Neutrophil (primary cell): ENCODE results near the gene ALDOA.
"Not testable (repeated sequence)": the region's sequence is repeated elsewhere in the genome, so short reads cannot be mapped to it uniquely, and the experiment has no call there.

Source experiments
- H3K27ac ChIP-seq: fragments of 200-600 bp; sonication (generic); 2 replicates; pipeline ENCODE4 v1.5.1; 2016; ENCODE audit warnings: mild to moderate bottlenecking, moderate library complexity
- H3K27me3 ChIP-seq: fragments of 200-600 bp; sonication (generic); 2 replicates; pipeline ENCODE4 v1.6.0; 2016; ENCODE audit warnings: mild to moderate bottlenecking
- H3K36me3 ChIP-seq: fragments of 200-600 bp; sonication (generic); 2 replicates; pipeline ENCODE4 v1.5.1; 2017
- H3K4me1 ChIP-seq, 2 experiments: fragments of 200-600 bp in 1 of 2; sonication (generic) in 1 of 2; 1 replicate in 1 of 2; 2 replicates in 1 of 2; pipeline versions ENCODE4 v1.5.1 to v1.6.1; 2013 to 2016; ENCODE audit warnings: low read depth in 1 of 2, low read length in 1 of 2, mild to moderate bottlenecking in 1 of 2, moderate library complexity in 1 of 2; ENCODE audit not compliant: control insufficient read depth in 1 of 2, insufficient read depth in 1 of 2
- H3K4me3 ChIP-seq, 2 experiments: fragments of 200-600 bp in 1 of 2; sonication (generic) in 1 of 2; 1 replicate in 1 of 2; 2 replicates in 1 of 2; pipeline ENCODE4 v1.5.1; 2013 to 2016; ENCODE audit warnings: low read depth in 1 of 2, low read length in 1 of 2, mild to moderate bottlenecking in 1 of 2, moderate library complexity in 1 of 2
- H3K9me3 ChIP-seq: fragments of 200-600 bp; sonication (generic); 2 replicates; pipeline ENCODE4 v1.5.1; 2016
- TF ChIP-seq, protein P1 (sequence below): fragments of 200-600 bp; sonication (generic); IDR thresholded peaks from 2 replicates; pipeline ENCODE4 v1.5.1; 2016; ENCODE audit warnings: antibody characterized with exemption

ALDOA gene

GRCh38 chr16:30032083-30032819, 33.3 kb upstream of the ALDOA start:
- no peak overlapping the region for H3K27ac ChIP-seq
- H3K4me3 ChIP-seq, result no peak overlapping the region
- peaks cover 88% of the 10 kb centered on the region for H3K27me3 ChIP-seq
- no peaks in the 10 kb centered on the region for H3K36me3 ChIP-seq
- H3K4me1 ChIP-seq, result peaks cover 0 to 6% of the 10 kb centered on the region in 2 experiments
- TF ChIP-seq, protein P1, sequence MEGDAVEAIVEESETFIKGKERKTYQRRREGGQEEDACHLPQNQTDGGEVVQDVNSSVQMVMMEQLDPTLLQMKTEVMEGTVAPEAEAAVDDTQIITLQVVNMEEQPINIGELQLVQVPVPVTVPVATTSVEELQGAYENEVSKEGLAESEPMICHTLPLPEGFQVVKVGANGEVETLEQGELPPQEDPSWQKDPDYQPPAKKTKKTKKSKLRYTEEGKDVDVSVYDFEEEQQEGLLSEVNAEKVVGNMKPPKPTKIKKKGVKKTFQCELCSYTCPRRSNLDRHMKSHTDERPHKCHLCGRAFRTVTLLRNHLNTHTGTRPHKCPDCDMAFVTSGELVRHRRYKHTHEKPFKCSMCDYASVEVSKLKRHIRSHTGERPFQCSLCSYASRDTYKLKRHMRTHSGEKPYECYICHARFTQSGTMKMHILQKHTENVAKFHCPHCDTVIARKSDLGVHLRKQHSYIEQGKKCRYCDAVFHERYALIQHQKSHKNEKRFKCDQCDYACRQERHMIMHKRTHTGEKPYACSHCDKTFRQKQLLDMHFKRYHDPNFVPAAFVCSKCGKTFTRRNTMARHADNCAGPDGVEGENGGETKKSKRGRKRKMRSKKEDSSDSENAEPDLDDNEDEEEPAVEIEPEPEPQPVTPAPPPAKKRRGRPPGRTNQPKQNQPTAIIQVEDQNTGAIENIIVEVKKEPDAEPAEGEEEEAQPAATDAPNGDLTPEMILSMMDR, result peak; percentile 84
- H3K9me3 ChIP-seq, result no peaks in the 10 kb centered on the region

GRCh38 chr16:30033270-30033669, 32.3 kb upstream of the ALDOA start:
- Histone ChIP-seq H3K4me1 (peaks cover 0 to 6% of the 10 kb centered on the region in 2 experiments), H3K9me3 (no peaks in the 10 kb centered on the region), H3K27ac (no peak overlapping the region), H3K4me3 (no peak overlapping the region), H3K27me3 (peaks cover 78% of the 10 kb centered on the region), H3K36me3 (no peaks in the 10 kb centered on the region)
- TF ChIP-seq, protein P1, result no peak

- Histone ChIP-seq H3K9me3 (no peaks in the 10 kb centered on the region), H3K4me1 (no peaks in the 10 kb centered on the region), H3K27me3 (peaks cover 22% of the 10 kb centered on the region), H3K36me3 (no peaks in the 10 kb centered on the region), H3K27ac (no peak overlapping the region), H3K4me3 (no peak overlapping the region)
- TF ChIP-seq, protein P1, result no peak
These were observed 25.3 kb upstream of the ALDOA start for GRCh38 chr16:30040221-30040620.

DNA sequence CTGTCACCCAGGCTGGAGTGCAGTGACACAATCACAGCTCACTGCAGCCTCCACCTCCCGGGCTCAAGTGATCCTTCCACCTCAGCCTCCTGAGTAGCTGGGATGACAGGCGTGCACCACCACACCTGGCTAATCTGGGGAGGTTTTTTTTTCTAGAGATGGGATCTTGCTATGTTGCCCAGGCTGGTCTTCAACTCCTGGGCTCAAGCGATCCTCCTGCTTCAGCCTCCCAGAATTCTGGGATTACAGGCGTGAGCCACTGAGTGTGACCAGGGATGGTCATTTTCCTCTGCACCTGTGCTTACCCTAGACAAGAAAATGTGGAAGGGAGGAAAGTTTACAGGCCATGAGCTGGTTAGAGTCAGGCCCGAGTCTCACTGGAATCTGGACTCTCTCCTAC, 24.9 kb upstream of the ALDOA start:
- not testable (repeated sequence) for H3K4me3 ChIP-seq, H3K4me1 ChIP-seq, H3K27ac ChIP-seq, H3K36me3 ChIP-seq, H3K9me3 ChIP-seq
- peaks cover 19% of the 10 kb centered on the region for H3K27me3 ChIP-seq

GRCh38 chr16:30041841-30042240, 23.7 kb upstream of the ALDOA start:
- peaks cover 10% of the 10 kb centered on the region for H3K27me3 ChIP-seq
- H3K27ac ChIP-seq, result no peak overlapping the region
- H3K4me1 ChIP-seq, result no peaks in the 10 kb centered on the region
- H3K4me3 ChIP-seq, result no peak overlapping the region
- H3K9me3 ChIP-seq, result no peaks in the 10 kb centered on the region
- H3K36me3 ChIP-seq, result no peaks in the 10 kb centered on the region
- TF ChIP-seq, protein P1, result no peak

- H3K4me3 ChIP-seq, result no peak overlapping the region
- H3K27ac ChIP-seq, result no peak overlapping the region
- H3K9me3 ChIP-seq, result no peaks in the 10 kb centered on the region
- H3K27me3 ChIP-seq, result no peaks in the 10 kb centered on the region
- no peaks in the 10 kb centered on the region for H3K4me1 ChIP-seq
- no peaks in the 10 kb centered on the region for H3K36me3 ChIP-seq
- TF ChIP-seq, protein P1, result no peak
These were observed 19.4 kb upstream of the ALDOA start for GRCh38 chr16:30046178-30046577.
